Loucy (cell line): Measurements from ENCODE around the gene PAFAH2.

Experiments used
- H2AFZ ChIP-seq: fragments of 200-600 bp; sonication (generic); 2 replicates; pipeline ENCODE4 v1.6.0; 2016; ENCODE audit warnings: antibody characterized with exemption, mild to moderate bottlenecking, low read length, moderate library complexity
- H3F3A ChIP-seq: fragments of 200-600 bp; 2 replicates; pipeline ENCODE4 v1.6.0; 2016; ENCODE audit warnings: antibody characterized with exemption, low read depth, mild to moderate bottlenecking
- H3K27me3 ChIP-seq: fragments of 200-600 bp; sonication (generic); 2 replicates; pipeline ENCODE4 v1.6.1; 2014; ENCODE audit warnings: low read length, mild to moderate bottlenecking; ENCODE audit not compliant: insufficient read depth, poor library complexity, severe bottlenecking
- H3K36me3 ChIP-seq: fragments of 200-600 bp; sonication (generic); 2 replicates; pipeline ENCODE4 v1.6.1; 2016; ENCODE audit warnings: low read length; ENCODE audit not compliant: insufficient read depth
- H3K4me1 ChIP-seq: fragments of 200-600 bp; sonication (generic); 2 replicates; pipeline ENCODE4 v1.5.1; 2014; ENCODE audit warnings: low read length, mild to moderate bottlenecking; ENCODE audit not compliant: insufficient read depth, poor library complexity, severe bottlenecking
- H3K4me2 ChIP-seq: fragments of 200-600 bp; sonication (generic); 2 replicates; pipeline ENCODE4 v1.6.0; 2014; ENCODE audit warnings: antibody characterized with exemption, low read length, low read depth, mild to moderate bottlenecking; ENCODE audit not compliant: poor library complexity, severe bottlenecking
- H3K4me3 ChIP-seq: fragments of 200-600 bp; sonication (generic); 2 replicates; pipeline ENCODE4 v1.5.1; 2014; ENCODE audit warnings: low read length, mild to moderate bottlenecking, mixed read lengths; ENCODE audit not compliant: poor library complexity, severe bottlenecking
- H3K79me2 ChIP-seq: fragments of 200-600 bp; sonication (generic); 2 replicates; pipeline ENCODE4 v1.6.1; 2014; ENCODE audit warnings: low read length; ENCODE audit not compliant: insufficient read depth
- H3K9ac ChIP-seq: fragments of 200-600 bp; sonication (generic); 2 replicates; pipeline ENCODE4 v1.6.0; 2014; ENCODE audit warnings: mild to moderate bottlenecking, low read depth, low read length, moderate library complexity; ENCODE audit not compliant: poor library complexity, severe bottlenecking
- H3K9me2 ChIP-seq: fragments of 200-600 bp; sonication (generic); replicated peaks from 2 replicates; pipeline ENCODE4 v1.6.1; 2016; ENCODE audit warnings: low read depth, low read length, mixed read lengths
- H3K9me3 ChIP-seq: fragments of 200-600 bp; sonication (generic); 2 replicates; pipeline ENCODE4 v1.6.1; 2014; ENCODE audit warnings: mild to moderate bottlenecking, antibody characterized with exemption, low read length, low read depth; ENCODE audit not compliant: insufficient read depth
- H4K20me1 ChIP-seq: fragments of 200-600 bp; sonication (generic); 2 replicates; pipeline ENCODE4 v1.6.0; 2014; ENCODE audit warnings: antibody characterized with exemption, low read length, mild to moderate bottlenecking; ENCODE audit not compliant: insufficient read depth, poor library complexity, severe bottlenecking
- CTCF ChIP-seq: fragments of 200-600 bp; sonication (generic); conservative IDR thresholded peaks from 2 replicates; pipeline ENCODE4 v1.5.1; 2014; ENCODE audit warnings: mild to moderate bottlenecking, antibody characterized with exemption, low read length
- EZH2phosphoT487 ChIP-seq: fragments of 200-600 bp; IDR thresholded peaks from 2 replicates; pipeline ENCODE4 v1.6.1; 2018; ENCODE audit warnings: antibody characterized with exemption, mild to moderate bottlenecking, moderate library complexity, borderline replicate concordance

The PAFAH2 gene

GRCh38 chr1:26003262-26003661, 5.4 kb upstream of the PAFAH2 start:
- no peaks in the 10 kb centered on the region for H3K79me2 ChIP-seq
- no peaks in the 10 kb centered on the region for H3K36me3 ChIP-seq

GRCh38 chr1:25999041-25999800, 1.4 kb upstream of the PAFAH2 start:
- Histone ChIP-seq H2AFZ (peak overlapping the region; percentile 99), H3K36me3 (no peaks in the 10 kb centered on the region), H3K79me2 (0 out of 2 replicates have a peak, but pooled peaks cover 8% of the 10 kb centered on the region), H3K9me3 (no peaks in the 10 kb centered on the region), H3K4me2 (no peak overlapping the region), H3K9me2 (no peaks in the 10 kb centered on the region), H3F3A (no peaks in the 10 kb centered on the region), H3K27me3 (no peaks in the 10 kb centered on the region), H4K20me1 (no peaks in the 10 kb centered on the region), H3K9ac (peak overlapping the region; percentile 68), H3K4me1 (peaks cover 12% of the 10 kb centered on the region), H3K4me3 (no peak overlapping the region)
- TF ChIP-seq CTCF (no peak), EZH2phosphoT487 (no peak)

More at GRCh38 chr1:26003262-26003661, 5.4 kb upstream of the PAFAH2 start:
- no peak overlapping the region for H3K9ac ChIP-seq
- peaks cover 5% of the 10 kb centered on the region for H3K4me1 ChIP-seq
- H2AFZ ChIP-seq: no peak overlapping the region
- H3F3A ChIP-seq: no peaks in the 10 kb centered on the region
- H3K9me3 ChIP-seq: no peaks in the 10 kb centered on the region
- no peak for TF ChIP-seq EZH2phosphoT487
- TF ChIP-seq CTCF: no peak
- H3K4me3 ChIP-seq: no peak overlapping the region
- no peaks in the 10 kb centered on the region for H4K20me1 ChIP-seq
- H3K27me3 ChIP-seq: no peaks in the 10 kb centered on the region
- H3K4me2 ChIP-seq: no peak overlapping the region
- no peaks in the 10 kb centered on the region for H3K9me2 ChIP-seq

- H3K4me2 ChIP-seq: peak overlapping the region; percentile 97
- H3K27me3 ChIP-seq: no peaks in the 10 kb centered on the region
- peak overlapping the region; percentile 78 for H2AFZ ChIP-seq
- H3F3A ChIP-seq: no peaks in the 10 kb centered on the region
- H3K4me1 ChIP-seq: peaks cover 27% of the 10 kb centered on the region
- peak overlapping the region; percentile 85 for H3K9ac ChIP-seq
- H3K4me3 ChIP-seq: peak overlapping the region; percentile 84
- no peaks in the 10 kb centered on the region for H4K20me1 ChIP-seq
- H3K9me3 ChIP-seq: no peaks in the 10 kb centered on the region
- H3K79me2 ChIP-seq: 0 out of 2 replicates have a peak, but pooled peaks cover 8% of the 10 kb centered on the region
- TF ChIP-seq EZH2phosphoT487: no peak
- TF ChIP-seq CTCF: no peak
- no peaks in the 10 kb centered on the region for H3K36me3 ChIP-seq
- H3K9me2 ChIP-seq: no peaks in the 10 kb centered on the region
Measured at GRCh38 chr1:25996966-25997827, 666 bp downstream of the PAFAH2 start.
